Hippocampal formation (tissue), 2 donors: ENCODE measurements around the gene GP1BB.

Source experiments
- DNase-seq, 2 donors: peaks; one replicate each; lab custom pipeline; 2025; lab: John Stamatoyannopoulos, UW

Gene GP1BB

DNA sequence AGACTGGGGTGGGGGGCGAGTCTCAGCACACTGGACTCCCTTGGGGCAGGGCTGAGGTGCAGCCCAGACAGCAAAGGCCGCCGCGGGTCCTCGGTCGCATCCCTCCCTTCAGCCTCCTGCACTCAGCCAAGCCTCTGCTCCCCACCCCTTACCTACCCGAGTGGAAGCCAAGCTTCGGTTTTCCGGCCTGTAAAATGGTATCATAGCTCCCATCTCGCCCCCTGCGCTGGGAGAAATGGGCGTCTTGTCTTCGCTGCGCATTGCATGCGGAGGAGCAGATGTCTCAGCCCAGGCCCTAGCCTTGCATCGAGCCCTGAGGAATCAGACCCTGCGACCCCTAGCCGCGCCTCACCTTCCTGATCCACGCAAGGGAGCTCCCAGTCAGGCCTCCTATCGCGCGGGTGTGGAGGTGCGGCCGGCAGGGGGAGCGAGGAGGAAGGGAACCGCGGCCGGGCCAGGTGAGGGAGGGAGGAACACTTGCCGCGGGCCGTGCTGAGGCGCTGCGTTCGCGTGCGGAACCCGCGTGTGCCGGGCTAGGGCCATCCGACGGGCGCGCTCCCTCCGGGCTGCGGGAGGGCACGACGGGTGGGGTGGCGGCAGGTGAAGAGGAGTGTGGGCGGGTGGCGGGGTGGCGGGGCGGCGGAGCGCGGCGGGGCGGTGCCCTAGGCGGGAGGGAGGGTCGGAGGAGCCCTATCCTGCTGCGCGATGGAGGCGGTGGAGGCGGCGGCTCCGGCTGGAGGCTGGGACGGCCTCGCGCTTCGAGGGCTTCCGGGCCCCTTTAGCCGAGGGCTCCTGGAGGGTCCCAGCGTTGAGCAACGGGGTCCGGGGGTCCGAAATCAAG lies 33.2 kb downstream of the GP1BB start:
- DNase-seq: no peak

GRCh38 chr22:19757140-19757984 lies 34.0 kb downstream of the GP1BB start:
- DNase-seq: no peak

- no peak for DNase-seq
Observed at GRCh38 chr22:19757985-19758895, 34.9 kb downstream of the GP1BB start.

- no peak for DNase-seq
Observed at GRCh38 chr22:19758896-19759426, 35.6 kb downstream of the GP1BB start.

GRCh38 chr22:19759427-19760057 lies 36.2 kb downstream of the GP1BB start:
- DNase-seq: no peak

DNA sequence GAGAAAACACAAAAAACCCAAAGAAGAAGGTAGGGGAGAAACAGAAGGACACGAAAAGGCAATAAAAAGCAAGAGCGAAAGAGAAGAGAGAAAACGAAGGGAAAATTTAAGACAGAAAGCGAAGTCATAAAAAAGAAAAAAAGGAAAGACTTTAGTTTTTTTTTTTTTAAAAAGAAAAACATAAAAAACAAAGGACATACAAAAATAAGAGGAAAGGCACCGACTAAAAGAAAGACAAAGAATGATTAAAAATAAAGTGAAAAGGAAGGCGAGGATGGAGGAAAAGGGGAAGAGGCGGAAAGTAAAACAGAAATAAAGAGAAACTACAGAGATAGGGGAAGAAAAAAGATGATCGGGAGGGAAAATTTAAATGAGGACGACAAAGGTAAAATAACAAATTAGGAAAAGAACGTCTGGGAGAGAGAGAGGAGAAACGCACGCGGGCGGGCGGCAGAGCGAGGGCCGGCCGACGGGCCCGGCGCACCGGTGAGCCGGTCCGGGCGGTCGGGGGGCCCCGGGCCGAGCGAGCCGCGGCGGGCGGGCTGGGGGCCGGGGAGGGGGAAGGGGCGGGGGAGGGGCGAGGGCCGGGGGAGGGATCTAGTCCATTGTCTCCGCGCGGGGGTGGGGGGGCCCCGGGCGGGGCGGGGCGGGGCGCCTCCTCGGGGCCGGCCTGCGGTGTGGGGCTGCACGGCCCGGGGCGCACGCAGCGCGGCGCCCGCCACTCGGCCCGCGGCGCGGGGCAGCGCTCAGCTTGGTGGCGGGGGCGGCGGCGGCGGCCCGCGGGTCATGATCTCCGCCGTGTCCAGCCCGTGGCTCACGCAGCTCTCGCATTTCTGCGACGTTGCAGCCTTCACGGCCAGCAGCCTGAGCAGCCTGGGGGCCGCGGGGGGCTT lies 37.0 kb downstream of the GP1BB start, which contains the start of gene TBX1:
Gene TBX1, plus strand, starts transcription at position 721 of the 893 bp plus-strand sequence. Its CDS starts 66 bp downstream, at position 787.
- DNase-seq: no peak

- no peak for DNase-seq
Observed at GRCh38 chr22:19760951-19761724, 37.8 kb downstream of the GP1BB start.

- DNase-seq: no peak
Observed at GRCh38 chr22:19761725-19762567, 38.6 kb downstream of the GP1BB start.

GRCh38 chr22:19762568-19763457 lies 39.5 kb downstream of the GP1BB start:
- no peak for DNase-seq

GRCh38 chr22:19763458-19764298 lies 40.3 kb downstream of the GP1BB start:
- no peak for DNase-seq

DNA sequence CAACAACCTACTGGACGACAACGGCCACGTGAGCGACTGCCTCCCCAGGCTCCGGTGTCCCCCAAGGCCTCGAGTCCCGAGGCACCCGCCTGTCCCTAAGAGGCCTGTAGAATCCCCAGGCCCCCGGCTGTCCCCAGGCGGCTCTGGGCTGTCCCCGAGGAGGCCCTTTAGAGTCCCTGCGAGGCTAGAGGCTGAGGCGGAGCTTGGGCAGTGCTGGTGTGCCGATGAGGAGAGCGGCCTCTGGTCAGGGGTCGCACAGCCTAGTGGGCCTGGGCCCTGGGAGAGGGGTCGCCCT lies 40.9 kb downstream of the GP1BB start:
- no peak for DNase-seq

DNA sequence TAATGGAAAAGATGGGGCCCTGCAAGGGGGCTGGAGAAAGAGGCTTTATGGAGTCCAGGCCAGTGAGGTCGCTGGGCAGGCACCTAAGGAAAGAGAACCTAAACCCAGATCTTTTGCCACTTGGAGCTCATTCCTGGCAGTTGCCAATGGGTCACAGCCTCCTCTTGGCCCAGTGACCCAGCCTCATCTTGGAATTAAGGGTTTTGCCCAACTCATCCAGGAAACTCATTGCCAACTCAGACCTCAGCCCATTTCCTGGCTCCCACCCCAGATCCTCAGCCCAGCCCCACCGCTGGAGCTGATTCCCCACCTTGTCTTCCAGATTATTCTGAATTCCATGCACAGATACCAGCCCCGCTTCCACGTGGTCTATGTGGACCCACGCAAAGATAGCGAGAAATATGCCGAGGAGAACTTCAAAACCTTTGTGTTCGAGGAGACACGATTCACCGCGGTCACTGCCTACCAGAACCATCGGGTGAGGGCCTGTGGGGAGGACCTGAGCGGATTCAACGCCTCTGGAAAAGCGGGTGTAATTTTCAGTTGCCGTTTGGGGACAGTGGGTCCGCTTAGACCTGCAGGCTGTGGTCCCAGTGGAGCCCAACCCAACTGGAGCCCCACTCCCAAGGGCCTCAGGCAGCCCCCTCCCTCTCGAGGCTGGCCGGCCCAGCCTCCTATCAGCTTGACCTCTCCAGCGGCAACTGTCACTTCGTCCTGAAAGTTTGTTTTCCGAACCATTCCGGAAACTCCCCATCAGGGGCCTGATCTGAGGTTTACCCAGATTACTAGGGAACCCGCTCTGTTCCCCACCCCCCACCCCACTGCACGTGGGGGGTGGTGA lies 41.5 kb downstream of the GP1BB start:
- DNase-seq: no peak

- DNase-seq: no peak
Observed at GRCh38 chr22:19765477-19766239, 42.3 kb downstream of the GP1BB start.

- DNase-seq: no peak
Observed at GRCh38 chr22:19766240-19766510, 42.8 kb downstream of the GP1BB start.
